K562 (cell line): Measurements from ENCODE around the gene DRG1. TPM values are rescaled to one million over a fixed set of nuclear protein-coding genes. Genes with fewer than 3 reads are reported as not detected.

Source experiments
- ATAC-seq: fragments of 200-7000 bp; cut with Tn5 transposase; 3 replicates; pipeline ENCODE4 v1.9.1; 2020; ENCODE audit warnings: moderate library complexity
- BruUV-seq: library from RNA; stranded (reverse); fragments of 400-500 nt; replicated peaks from 2 replicates; lab custom pipeline; 2021; lab: Mats Ljungman, UMichigan
- CTCF ChIA-PET: fragments of 300-600 bp; formaldehyde crosslinking; extraction: SDS; loops from one replicate; lab custom pipeline; 2021; ENCODE audit warnings: low intra/inter-chr PET ratio; lab: Yijun Ruan, JAX
- POLR2A ChIA-PET: fragments of 300-600, 350-650 bp; sonication (Branson Sonifier 250); formaldehyde crosslinking; extraction: SDS; loops from one replicate; lab custom pipeline; 2021; ENCODE audit warnings: antibody characterized with exemption, inconsistent platforms; lab: Yijun Ruan, JAX
- DNase-seq, 4 experiments: peaks; one replicate each; pipeline versions ENCODE4 v3.0.0 to v3.0.0-alpha.2; 2011 to 2018; ENCODE audit warnings: low spot score in 3 of 4, mixed read lengths in 3 of 4; ENCODE audit errors: extremely low read depth in 1 of 4
- FAIRE-seq: peaks from 2 replicates; lab custom pipeline; 2011; peaks lifted over from hg19 to GRCh38; lab: Jason Lieb, UNC
- H2AFZ ChIP-seq: 2 replicates; pipeline ENCODE4 v1.6.0; 2011; ENCODE audit warnings: low read depth, low read length, control low read depth, inconsistent platforms
- H3K27ac ChIP-seq: fragments of 200-600 bp; 3 replicates; pipeline ENCODE4 v1.8.0; 2011; ENCODE audit warnings: low read depth, mild to moderate bottlenecking, control low read depth, inconsistent platforms, low read length, moderate library complexity, mixed read lengths; ENCODE audit errors: extremely low read depth
- H3K27me3 ChIP-seq, 2 experiments: fragments of 300-600 bp in 1 of 2; 2 replicates in 1 of 2; 3 replicates in 1 of 2; pipeline versions ENCODE4 v1.6.0 to v1.8.0; 2011; ENCODE audit warnings: inconsistent platforms in 2 of 2, low read length in 2 of 2, mild to moderate bottlenecking in 1 of 2, mixed read lengths in 1 of 2, moderate library complexity in 1 of 2; ENCODE audit not compliant: control insufficient read depth in 2 of 2, insufficient read depth in 2 of 2
- H3K36me3 ChIP-seq: fragments of 300-600 bp; 3 replicates; pipeline ENCODE4 v1.8.0; 2011; ENCODE audit warnings: mild to moderate bottlenecking, low read length, inconsistent platforms; ENCODE audit not compliant: control insufficient read depth, insufficient read depth
- H3K4me1 ChIP-seq, 2 experiments: fragments of 200-600 bp in 1 of 2; replicated peaks in 1 of 2; 2 replicates in 1 of 2; 3 replicates in 1 of 2; pipeline versions ENCODE4 v1.5.1 to v1.8.0; 2011; ENCODE audit warnings: inconsistent platforms in 2 of 2, low read length in 2 of 2, mild to moderate bottlenecking in 1 of 2, mixed read lengths in 1 of 2, moderate library complexity in 1 of 2; ENCODE audit not compliant: control insufficient read depth in 2 of 2, insufficient read depth in 2 of 2
- H3K4me2 ChIP-seq: 2 replicates; pipeline ENCODE4 v1.6.1; 2011; ENCODE audit warnings: low read length, control low read depth, inconsistent platforms, mixed read lengths; ENCODE audit not compliant: insufficient read depth
- H3K4me3 ChIP-seq: fragments of 200-600 bp; sonication (generic), shearing (Covaris generic); 2 replicates; pipeline ENCODE4 v1.5.1; 2016; ENCODE audit warnings: control low read depth, inconsistent platforms
- H3K79me2 ChIP-seq: fragments of 200-600 bp; 3 replicates; pipeline ENCODE4 v1.8.0; 2011; ENCODE audit warnings: low read length, inconsistent platforms; ENCODE audit not compliant: control insufficient read depth, insufficient read depth
- H3K9ac ChIP-seq, 2 experiments: 2 replicates each; pipeline versions ENCODE4 v1.6.0 to v1.6.1; 2011; ENCODE audit warnings: low read depth in 2 of 2, low read length in 2 of 2, control low read depth in 1 of 2, inconsistent platforms in 1 of 2, mild to moderate bottlenecking in 1 of 2, mixed read lengths in 1 of 2; ENCODE audit not compliant: insufficient read depth in 1 of 2
- H3K9me1 ChIP-seq: one replicate; pipeline ENCODE4 v1.6.0; 2011; ENCODE audit warnings: inconsistent platforms, mild to moderate bottlenecking, low read length, moderate library complexity; ENCODE audit not compliant: control insufficient read depth, insufficient read depth
- H3K9me3 ChIP-seq: replicated peaks from 2 replicates; pipeline ENCODE4 v1.5.1; 2011; ENCODE audit warnings: low read depth, low read length, inconsistent platforms; ENCODE audit not compliant: control insufficient read depth, insufficient read depth
- H4K20me1 ChIP-seq: replicated peaks from 2 replicates; pipeline ENCODE4 v1.6.1; 2011; ENCODE audit warnings: low read length, inconsistent platforms, mixed read lengths; ENCODE audit not compliant: control insufficient read depth, insufficient read depth
- KDM1A ChIP-seq, 2 experiments: fragments of 450-650 bp; IDR thresholded peaks; 2 replicates each; pipeline ENCODE4 v1.6.1; 2016; ENCODE audit warnings: mild to moderate bottlenecking in 2 of 2
- KLF6 ChIP-seq: fragments of 250-450 bp; sonication (Bioruptor Pico); IDR thresholded peaks from 2 replicates; pipeline ENCODE4 v1.4.0; 2020; ENCODE audit warnings: mild to moderate bottlenecking, moderate library complexity, borderline replicate concordance
- PREB ChIP-seq: sonication (generic); formaldehyde crosslinking; IDR thresholded peaks from 2 replicates; pipeline ENCODE4 v1.8.1; 2023; ENCODE audit warnings: mild to moderate bottlenecking, missing genetic modification reagents
- USF2 ChIP-seq: sonication (generic); formaldehyde crosslinking; IDR thresholded peaks from 2 replicates; pipeline ENCODE4 v1.5.0; 2020; ENCODE audit warnings: missing genetic modification reagents
- ZBTB40 ChIP-seq, 2 experiments: fragments of 450-650 bp in 1 of 2; sonication (generic) in 1 of 2; formaldehyde crosslinking in 1 of 2; IDR thresholded peaks; 2 replicates each; pipeline versions ENCODE4 v1.7.1 to v1.9.0; 2016 to 2022; ENCODE audit warnings: inconsistent platforms in 1 of 2, mild to moderate bottlenecking in 1 of 2, missing genetic modification reagents in 1 of 2
- ZBTB8A ChIP-seq: fragments of 450-650 bp; IDR thresholded peaks from 2 replicates; pipeline ENCODE4 v1.6.1; 2018; ENCODE audit warnings: mild to moderate bottlenecking, moderate library complexity; ENCODE audit not compliant: partially characterized antibody
- ZNF146 ChIP-seq: IDR thresholded peaks from one replicate; pipeline ENCODE4 v1.6.1; 2018; ENCODE audit warnings: missing compliant biosample characterization; ENCODE audit not compliant: unreplicated experiment
- ZNF639 ChIP-seq, 2 experiments: fragments of 200-800 bp in 1 of 2; sonication (Bioruptor generic) in 1 of 2; sonication (generic) in 1 of 2; formaldehyde crosslinking in 1 of 2; IDR thresholded peaks in 1 of 2; conservative IDR thresholded peaks in 1 of 2; 2 replicates each; pipeline versions ENCODE4 v1.5.0 to v1.6.1; 2016 to 2020; ENCODE audit warnings: missing compliant biosample characterization in 1 of 2, missing genetic modification characterization in 1 of 2, missing genetic modification reagents in 1 of 2
- WGBS: fragments of 100-300 bp; shearing (Covaris generic); methylation state at CpG from one replicate; pipeline ENCODE4 v1.1.6; 2016; ENCODE audit warnings: low coverage, mixed read lengths; ENCODE audit not compliant: insufficient coverage; ENCODE audit errors: missing lambda C conversion rate; 5-methylcytosine and 5-hydroxymethylcytosine counted together
- in situ Hi-C: fragments of 300-500 bp; cut with MboI; formaldehyde crosslinking; loops from 4 replicates; pipeline ENCODE4 v1.15.0; 2018; ENCODE audit warnings: inconsistent platforms, mixed read lengths
- intact Hi-C: fragments of 100-400 bp; cut with micrococcal nuclease; formaldehyde crosslinking; loops from 2 replicates; pipeline ENCODE4 v1.14.2; 2022
- polyA plus RNA-seq, 8 experiments: library from polyadenylated mRNA; depleted of rRNA in 4 of 8; stranded (reverse) in 5 of 8; unstranded in 3 of 8; fragments of >200 nt; fragmentation: Nextera tagmentation in 2 of 8; fragmentation: Illumina TruSeq in 1 of 8; extraction: Ambion mirVana in 2 of 8; extraction: Trizol in 1 of 8; gene quantifications; 2 replicates each; pipeline versions ENCODE4 v1.2.1 to v1.2.3, GENCODE V29; 2011 to 2014; ENCODE audit warnings: inconsistent platforms in 1 of 8, missing spikeins in 1 of 8
- total RNA-seq, 7 experiments: library from RNA; depleted of rRNA in 6 of 7; stranded (reverse); fragments of >200 nt in 6 of 7; fragmentation: Illumina TruSeq in 2 of 7; extraction: Trizol in 2 of 7; gene quantifications; 2 replicates each; pipeline versions ENCODE4 v1.2.1 to v1.2.3, GENCODE V29; 2011 to 2021; ENCODE audit warnings: low replicate concordance in 1 of 7

Gene DRG1
- total and polyA plus RNA-seq, 9 of the 15 experiments (the other 6 are each of a cell fraction or from before 2014, with no cell fraction given), result 76.4 to 211 (median 93.3) TPM

- FAIRE-seq, result no peak
- TF ChIP-seq ZNF146 (no peak), ZNF639 (CRISPR knock-in tag; conservative IDR thresholded peaks at IDR 0.05 in 1 of 2, IDR thresholded peaks at IDR 0.05 in 1 of 2) (no peak), KDM1A (IDR thresholded peaks at IDR 0.05) (no peak), KLF6 (no peak), PREB (CRISPR knock-in tag) (no peak), ZBTB8A (no peak), USF2 (CRISPR knock-in tag) (no peak), ZBTB40 (IDR thresholded peaks at IDR 0.05) (no peak), ZBTB40 (CRISPR knock-in tag; IDR thresholded peaks at IDR 0.05) (no peak)
Measured at GRCh38 chr22:31398231-31398630, 1.2 kb upstream of the DRG1 start.

More at GRCh38 chr22:31398231-31398630, 1.2 kb upstream of the DRG1 start:
- Histone ChIP-seq H3K4me1 (peaks cover 2 to 4% of the 10 kb centered on the region in 2 experiments; a peak in 2 of 5 replicates), H3K79me2 (peaks cover 41% of the 10 kb centered on the region), H3K9ac (peak overlapping the region in 1 of 2 experiments; percentile 98; a peak in 1 of 4 replicates), H3K36me3 (peaks cover 24% of the 10 kb centered on the region; the same call in 2 of the 3 replicates), H3K9me3 (no peaks in the 10 kb centered on the region), H3K9me1 (no peaks in the 10 kb centered on the region), H4K20me1 (no peaks in the 10 kb centered on the region), H2AFZ (peak overlapping the region; percentile 91), H3K4me3 (no peak overlapping the region), H3K27ac (no peak overlapping the region), H3K27me3 (no peaks in the 10 kb centered on the region), H3K4me2 (no peak overlapping the region)
- 17% methylated on average over 2 of the region's 5 CpGs for WGBS
- DNase-seq (no peak), ATAC-seq (no peak)
- ChIA-PET POLR2A (no interaction called here), CTCF (interaction anchor here (0.5 kb wide), 1 partner anchor 9 kb away, joined by 3 read pairs; no protein-coding TSS in a partner anchor)
- in situ Hi-C loops (loop anchor here (5.0 kb wide), 1 partner anchor 46 kb away; no protein-coding TSS in a partner anchor), intact Hi-C loops (loop anchor here (5.0 kb wide), 1 partner anchor 51 kb away; the partner anchor contains the start of gene PATZ1)
- no TSS peak for BruUV-seq
